ENCODE measurements around the gene SNTN. TPM values are rescaled to one million over a fixed set of nuclear protein-coding genes. Genes with fewer than 3 reads are reported as not detected.
"Not testable (repeated sequence)": the region's sequence is repeated elsewhere in the genome, so short reads cannot be mapped to it uniquely, and the experiment has no call there.

Gene SNTN
- polyA plus RNA-seq (ENCODE audit: insufficient read length in 4 of 4) = not detected

DNA sequence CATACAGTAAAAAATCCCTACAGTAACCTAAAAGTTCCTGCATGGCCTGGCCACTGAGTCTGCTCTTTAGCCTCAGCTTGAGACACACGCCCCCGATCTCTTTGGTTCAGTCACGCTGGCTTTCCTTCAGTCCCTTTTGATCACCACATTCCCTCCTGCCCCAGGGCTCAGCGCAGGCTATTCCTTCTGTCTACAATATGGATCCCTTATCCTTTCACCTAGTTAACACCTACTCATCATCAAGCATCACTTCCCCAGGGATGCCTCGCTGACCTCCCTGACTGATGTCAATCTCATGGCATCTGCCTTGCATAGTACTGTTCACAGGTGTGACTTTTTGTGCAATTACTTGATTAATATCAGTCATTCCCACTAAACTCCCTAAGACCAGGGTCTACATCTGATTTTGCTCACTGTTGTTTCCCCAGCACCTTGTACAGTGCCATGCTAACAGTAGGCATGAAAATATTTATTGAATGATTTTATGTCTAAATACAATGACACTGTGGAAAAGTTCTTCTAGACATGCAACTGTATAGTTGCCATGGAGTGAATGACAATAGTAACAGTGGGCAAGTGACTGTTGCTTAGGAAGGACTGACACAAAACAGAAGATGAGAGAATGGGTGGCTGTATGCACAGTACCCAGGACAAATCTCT, at the start of gene SNTN:
TSS of gene SNTN (plus strand) at position 610 of the 660 bp plus-strand sequence. CDS start at position 623, 13 bp downstream.
- DNase-seq (ENCODE audit: low read depth in 4 of 4, low spot score in 3 of 4) = no peak

DNA sequence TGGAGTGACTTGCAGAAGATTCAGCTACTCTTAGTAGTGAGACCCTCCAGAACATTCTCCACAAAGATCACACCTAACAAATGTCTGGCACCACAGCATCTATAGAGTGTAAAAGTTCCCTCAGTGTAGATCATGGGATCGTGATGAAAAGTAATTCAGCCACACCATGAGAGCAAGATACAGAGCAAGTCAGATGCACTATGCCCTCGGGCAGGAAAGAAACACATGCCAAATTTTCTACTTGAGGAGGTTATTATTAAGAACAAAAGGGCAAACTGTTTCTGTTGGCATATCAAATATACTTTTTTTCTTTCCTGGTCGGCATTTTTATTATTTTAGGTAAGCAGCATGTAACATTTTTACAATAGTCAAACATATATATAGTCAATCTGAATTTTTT, 44.8 kb upstream of the SNTN start:
- no peak for DNase-seq (ENCODE audit: low read depth in 4 of 4, low spot score in 3 of 4)

DNA sequence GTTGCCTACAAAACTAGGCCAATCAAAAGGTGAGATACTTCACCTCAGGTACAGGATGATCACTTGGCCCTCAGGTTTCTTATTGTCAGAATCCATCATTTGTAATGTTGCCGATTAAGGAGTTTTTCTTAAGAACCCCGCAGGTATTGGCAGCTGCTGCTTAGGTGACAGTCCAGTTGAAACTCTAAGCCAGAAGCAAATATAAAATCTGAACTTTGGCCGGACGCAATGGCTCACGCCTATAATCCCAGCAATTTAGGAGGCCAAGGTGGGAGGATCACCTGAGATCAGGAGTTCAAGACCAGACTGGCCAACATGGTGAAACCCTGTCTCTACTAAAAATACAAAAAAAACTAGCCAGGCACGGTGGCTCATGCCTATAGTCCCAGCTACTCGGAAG, 43.1 kb upstream of the SNTN start:
- no peak for DNase-seq (ENCODE audit: low read depth in 4 of 4, low spot score in 3 of 4)

DNA sequence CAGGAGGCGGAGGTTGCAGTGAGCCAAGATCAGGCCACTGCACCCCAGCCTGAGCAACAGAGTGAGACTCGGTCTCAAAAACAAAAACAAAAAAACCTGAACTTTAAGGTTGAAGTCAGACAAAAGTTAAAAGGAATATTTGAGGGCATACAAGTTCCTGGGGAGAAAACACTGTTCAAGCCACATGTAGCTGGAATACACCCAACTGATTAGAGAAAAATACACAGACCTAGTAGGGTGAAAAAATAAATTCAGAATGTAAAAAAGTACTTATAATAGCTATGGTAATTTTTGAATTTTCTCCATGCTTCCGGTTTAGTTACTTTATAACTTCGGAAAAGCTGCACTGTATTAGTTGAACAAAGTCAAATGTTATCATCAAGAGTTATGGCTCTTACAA, 42.6 kb upstream of the SNTN start:
- no peak for DNase-seq (ENCODE audit: low read depth in 4 of 4, low spot score in 3 of 4)

DNA sequence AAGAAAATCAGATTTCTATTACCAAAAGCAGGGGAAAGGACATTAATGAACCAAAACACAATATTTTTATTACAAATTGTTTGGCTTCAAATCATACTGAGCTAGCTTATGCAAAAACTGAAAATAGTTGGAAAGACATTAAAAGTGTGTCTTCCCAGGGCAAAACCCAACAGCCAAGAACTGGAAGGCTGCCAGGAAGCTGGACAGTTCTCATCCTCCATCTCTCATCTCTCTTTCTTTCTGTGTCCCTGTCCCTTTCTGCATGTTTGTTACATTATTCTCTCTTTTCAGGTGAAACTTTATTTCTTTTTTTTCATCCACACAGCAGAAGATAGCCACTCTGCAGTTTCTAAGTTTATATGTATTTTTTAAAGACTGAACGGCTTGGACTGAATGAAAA, 41.1 kb upstream of the SNTN start:
- no peak for DNase-seq (ENCODE audit: low read depth in 4 of 4, low spot score in 3 of 4)

DNA sequence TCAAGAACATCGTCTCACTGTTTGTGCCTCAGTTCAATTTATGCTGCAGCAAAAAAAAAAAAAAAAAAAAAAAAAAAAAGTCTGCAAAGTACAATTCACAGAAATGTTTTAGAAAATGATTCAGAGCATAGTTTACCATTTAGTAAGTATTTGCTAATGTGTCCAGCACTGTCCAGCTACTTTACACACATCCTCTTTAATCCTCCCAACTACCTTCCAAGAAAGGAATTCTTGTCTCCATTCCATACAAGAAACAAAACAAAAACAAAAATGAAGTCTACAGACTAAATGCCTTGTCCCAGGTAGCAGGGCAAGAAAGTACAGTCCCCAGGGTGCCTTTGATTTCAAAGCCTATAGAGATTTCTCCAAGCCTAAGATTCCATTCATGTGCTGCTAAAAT, 38.9 kb upstream of the SNTN start:
- no peak for DNase-seq (ENCODE audit: low read depth in 4 of 4, low spot score in 3 of 4)

DNA sequence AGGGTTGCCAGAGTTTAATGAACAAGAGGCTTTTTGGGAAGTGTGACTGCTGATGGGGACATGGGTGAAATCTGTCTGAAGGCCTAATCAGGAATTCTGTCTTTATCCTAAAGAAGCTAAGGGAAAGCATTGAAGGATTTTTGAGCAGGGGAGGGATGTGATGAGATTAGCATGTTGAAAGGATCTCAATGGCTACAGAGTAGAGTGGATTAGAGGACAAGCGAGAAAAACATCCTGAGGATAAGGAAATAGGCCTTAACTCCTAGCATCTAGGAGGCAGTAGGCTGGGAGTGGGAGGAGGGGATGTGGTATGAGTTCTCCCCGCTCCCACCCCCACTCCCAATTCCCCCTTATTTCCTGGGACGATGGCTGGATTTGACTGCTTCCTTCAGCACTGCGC, 35.1 kb upstream of the SNTN start:
- DNase-seq (ENCODE audit: low read depth in 4 of 4, low spot score in 3 of 4) = no peak

DNA sequence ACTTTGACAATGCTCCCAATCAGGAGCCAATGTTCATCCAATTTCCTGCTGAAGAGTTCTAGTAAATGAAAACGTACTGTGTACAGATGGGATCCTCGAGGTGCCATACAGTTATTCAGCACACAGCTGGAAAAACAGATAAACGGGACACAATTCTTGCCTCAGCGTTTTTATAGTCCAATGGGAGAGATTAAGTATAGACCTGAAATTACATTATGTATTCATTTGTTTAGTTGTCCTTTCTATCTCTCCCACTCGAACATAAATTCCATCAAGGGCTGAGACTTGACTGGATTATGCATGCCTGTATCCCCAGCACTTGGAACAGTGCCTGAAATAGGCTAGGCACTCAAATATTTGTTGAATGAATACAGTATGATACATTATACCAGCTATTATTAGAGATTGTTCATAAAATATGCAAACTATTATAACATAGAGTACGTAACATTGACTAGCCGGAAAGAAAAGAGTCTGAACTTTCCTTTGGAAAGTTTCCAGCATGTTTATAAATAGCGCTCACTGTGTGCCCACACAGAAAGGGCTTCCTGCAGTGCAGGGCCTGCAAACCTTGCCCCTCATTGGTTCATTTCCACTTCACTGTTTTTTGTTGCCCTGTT, 27.4 kb upstream of the SNTN start:
- DNase-seq (ENCODE audit: low read depth in 4 of 4, low spot score in 3 of 4) = no peak

DNA sequence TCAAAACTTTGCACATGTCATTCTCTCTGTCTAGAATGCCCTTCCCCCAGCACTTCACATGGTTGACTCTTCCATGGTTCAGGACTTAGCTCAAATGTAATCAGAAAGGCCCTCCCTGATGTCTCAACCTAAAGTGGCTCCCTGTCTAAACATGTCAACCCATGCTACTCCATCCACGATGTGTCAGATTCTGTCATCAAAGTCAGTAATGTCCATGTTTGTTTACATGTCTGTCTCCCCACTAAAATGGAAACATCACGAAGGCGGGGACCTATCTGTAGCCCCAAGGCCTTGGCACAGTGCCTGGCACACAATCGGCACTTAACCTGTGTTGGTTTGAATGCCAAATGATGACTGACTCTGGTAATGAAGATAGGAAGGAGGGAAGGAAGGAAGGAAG, 20.8 kb upstream of the SNTN start:
- DNase-seq (ENCODE audit: low read depth in 4 of 4, low spot score in 3 of 4) = no peak

DNA sequence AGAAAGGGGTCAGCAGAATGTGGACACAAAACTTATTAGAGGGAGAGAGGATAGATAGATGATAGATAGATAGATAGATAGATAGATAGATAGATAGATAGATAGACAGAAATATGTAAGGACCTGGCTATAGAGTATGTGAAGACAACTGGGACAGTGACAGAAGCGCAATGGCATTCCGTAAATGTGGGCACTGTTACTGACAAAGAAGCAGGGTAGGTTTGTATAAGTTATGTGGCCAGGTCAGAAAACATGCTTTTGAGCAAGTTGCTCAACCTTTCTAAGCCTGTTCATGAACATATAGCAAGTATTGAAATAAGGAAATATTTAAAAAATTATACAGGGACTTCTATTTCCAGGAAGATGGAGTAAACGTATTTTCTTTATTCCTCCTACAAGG, 17.3 kb upstream of the SNTN start:
- no peak for DNase-seq (ENCODE audit: low read depth in 4 of 4, low spot score in 3 of 4)

DNA sequence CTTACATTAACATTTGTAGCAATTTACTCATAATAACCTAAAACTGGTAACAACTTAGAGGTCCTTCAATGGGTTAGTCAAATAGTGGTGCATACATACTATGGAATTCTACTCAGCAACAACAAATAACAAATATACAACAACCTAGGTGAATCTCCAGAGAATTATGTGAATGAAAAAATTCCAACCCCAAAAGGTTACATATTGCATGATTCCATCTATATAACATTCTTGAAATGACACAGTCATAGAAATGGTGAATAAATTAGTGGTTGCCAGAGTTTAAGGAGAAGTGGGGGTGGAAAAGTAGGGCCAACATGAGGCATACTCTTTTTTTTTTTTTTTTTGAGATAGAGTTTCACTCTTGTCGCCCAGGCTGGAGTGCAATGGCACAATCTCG, 12.7 kb upstream of the SNTN start:
- DNase-seq (ENCODE audit: low read depth in 4 of 4, low spot score in 3 of 4) = no peak

DNA sequence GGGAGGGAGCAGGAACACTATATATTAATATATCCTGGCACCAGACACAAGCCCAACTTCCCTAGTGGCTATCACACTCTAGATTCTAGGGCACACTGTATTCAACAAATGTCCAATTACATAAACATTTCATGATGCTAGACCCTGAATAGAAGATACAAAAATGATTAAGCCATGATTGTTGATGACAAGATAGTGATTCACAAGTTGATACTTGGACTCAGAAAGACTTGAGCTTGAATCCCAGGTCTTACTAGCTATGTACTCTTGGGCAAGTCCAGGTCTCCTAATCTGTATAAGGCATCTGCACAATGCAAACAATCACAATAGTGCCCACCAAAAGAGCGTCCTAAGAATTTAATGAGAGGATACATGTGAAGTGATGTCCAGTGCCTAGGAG, 10.0 kb upstream of the SNTN start:
- no peak for DNase-seq (ENCODE audit: low read depth in 4 of 4, low spot score in 3 of 4)

DNA sequence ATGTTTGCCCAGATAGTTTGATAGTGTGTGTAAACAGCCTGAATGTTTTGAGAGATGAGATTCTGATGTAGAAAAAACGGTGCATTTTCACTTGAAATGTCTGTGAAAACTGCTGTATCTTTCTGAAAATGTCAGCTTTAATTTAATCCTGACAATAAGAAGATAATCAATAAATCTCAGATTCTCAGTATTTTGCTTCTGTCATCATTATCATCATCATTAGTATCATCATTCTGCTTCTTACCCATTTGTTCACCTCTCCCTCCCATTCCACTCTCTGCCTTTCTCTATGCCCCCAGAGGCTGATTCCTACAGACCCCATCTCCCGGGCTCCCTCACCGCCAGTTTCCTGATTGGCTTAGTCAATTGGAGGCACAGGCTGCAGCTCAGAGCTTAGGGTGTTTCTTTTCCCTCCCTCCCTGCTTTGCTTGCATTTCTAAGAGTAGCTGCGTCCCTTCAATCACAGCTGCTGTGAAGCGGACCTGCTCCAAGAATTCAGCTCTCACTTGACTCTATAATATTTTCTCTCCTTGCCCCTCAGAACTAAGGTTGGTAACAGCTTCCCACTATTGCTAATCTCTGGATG, 8.2 kb upstream of the SNTN start:
- DNase-seq (ENCODE audit: low read depth in 4 of 4, low spot score in 3 of 4) = no peak

DNA sequence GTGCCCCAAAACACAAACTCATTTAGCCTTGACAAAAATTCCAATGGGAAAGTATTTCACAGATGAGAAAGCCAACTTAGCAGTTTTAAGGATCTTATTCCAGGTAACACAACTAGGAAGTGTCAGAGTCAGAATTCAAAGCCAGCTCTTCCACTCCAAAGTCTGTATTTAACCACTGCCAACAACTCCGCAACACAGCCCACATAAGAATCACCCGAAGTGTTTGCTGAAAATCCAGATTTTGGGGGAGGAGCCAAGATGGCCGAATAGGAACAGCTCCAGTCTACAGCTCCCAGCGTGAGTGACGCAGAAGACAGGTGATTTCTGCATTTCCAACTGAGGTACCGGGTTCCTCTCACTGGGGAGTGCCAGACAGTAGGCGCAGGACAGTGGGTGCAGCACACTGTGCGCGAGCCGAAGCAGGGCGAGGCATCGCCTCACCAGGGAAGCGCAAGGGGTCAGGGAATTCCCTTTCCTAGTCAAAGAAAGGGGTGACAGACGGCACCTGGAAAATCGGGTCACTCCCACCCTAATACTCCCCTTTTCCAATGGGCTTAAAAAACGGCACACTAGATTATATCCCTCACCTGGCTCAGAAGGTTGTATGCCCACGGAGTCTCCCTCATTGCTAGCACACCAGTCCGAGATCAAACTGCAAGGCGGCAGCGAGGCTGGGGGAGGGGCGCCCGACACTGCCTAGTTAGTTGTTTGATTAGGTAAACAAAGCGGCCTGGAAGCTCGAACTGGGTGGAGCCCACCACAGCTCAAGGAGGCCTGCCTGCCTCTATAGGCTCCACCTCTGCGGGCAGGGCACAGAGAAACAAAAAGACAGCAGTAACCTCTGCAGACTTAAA, 7.3 kb upstream of the SNTN start:
- not testable (repeated sequence) for DNase-seq (ENCODE audit: low read depth in 4 of 4, low spot score in 3 of 4)

DNA sequence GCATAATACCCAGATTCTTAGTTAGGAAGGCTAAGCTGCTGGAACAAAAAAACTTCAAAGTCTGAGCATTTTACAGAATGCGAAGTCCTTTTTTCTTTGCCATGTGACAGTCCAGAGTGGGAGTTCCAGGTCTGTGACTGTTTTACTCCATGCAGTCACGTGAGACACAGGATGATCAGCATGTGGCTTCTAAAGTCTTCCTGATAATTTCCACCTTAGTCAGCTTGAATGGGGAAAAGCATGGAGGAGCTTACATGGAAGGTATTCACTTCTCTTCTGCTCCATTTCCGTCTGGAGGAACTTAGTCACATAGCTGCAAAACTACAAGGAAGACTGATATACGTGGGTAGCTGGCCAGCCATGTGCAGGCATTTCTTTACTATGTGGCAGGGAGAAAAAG, 1.7 kb downstream of the SNTN start:
- no peak for DNase-seq (ENCODE audit: low read depth in 4 of 4, low spot score in 3 of 4)

DNA sequence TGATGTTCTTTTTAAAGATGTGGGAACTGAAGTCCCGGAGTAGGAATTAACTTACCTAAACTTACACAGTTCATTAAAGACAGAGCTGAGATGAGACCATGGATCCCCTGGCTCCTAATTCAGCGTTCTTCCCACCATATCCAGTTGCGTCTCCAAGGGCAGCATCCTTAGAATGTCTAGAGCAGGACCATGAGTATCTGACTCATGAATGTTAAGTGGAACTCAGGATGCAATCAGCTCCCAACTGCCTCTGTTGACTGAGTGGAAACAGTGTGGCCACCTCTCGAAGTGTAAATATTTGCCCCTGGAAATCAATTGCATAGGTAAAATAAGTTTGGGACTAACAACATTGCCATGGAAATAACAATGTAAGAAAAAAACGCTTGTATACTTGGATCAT, 2.5 kb downstream of the SNTN start:
- no peak for DNase-seq (ENCODE audit: low read depth in 4 of 4, low spot score in 3 of 4)

DNA sequence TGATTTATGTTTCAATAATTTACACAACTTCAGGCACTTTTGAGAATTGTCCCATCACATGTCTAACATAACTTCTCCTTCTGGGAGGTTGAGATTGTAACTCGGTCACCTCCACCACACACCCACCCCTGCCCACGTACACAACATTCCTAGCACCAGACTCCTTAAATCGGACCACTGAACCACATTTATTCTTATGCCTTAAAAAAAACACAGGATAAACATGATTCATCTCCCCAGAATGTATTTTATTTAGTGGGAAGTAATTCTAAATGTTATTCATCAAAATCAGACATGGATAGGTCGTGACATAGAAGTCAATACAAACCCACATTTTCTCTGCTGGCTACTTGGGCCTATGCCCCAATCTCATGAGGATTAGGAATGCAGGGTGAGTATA, 3.0 kb downstream of the SNTN start:
- no peak for DNase-seq (ENCODE audit: low read depth in 4 of 4, low spot score in 3 of 4)

DNA sequence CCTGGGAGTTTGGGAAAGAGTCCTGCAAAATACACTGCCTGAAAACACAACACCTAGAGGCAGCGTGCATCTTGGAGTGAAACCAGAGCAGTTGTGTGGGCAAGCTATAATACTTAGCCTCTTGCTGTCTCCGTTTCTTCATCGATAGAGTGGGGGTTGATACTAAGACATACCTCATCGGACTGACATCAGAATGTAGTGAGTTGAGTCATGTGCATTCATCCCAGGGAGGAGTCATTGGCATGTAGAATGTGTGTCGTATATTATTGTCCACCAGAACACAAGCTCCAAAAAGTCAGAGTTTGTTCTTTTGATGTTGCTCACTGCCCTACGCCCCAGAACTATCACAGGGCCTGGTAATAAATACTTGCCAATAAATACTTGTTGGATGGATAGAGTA, 4.3 kb downstream of the SNTN start:
- DNase-seq (ENCODE audit: low read depth in 4 of 4, low spot score in 3 of 4) = no peak

DNA sequence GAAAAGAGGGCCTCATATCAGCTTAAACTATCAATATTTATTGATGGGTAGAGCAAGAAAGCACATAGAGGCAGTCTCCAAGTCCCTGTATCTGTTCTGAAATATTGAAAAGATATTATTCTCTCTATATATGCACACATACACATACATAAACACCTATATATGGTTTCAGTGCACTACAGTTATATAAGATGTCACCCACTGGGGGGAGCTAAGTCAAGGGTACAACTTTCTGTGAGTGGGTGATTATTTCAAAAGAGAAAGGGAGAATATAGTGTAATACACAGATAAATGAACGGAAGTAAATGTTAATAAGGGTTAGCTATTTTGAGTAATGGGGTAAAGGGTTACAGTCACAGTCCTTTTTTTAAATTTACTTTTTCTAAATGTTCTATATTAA, 8.8 kb downstream of the SNTN start:
- DNase-seq (ENCODE audit: low read depth in 4 of 4, low spot score in 3 of 4) = no peak

DNA sequence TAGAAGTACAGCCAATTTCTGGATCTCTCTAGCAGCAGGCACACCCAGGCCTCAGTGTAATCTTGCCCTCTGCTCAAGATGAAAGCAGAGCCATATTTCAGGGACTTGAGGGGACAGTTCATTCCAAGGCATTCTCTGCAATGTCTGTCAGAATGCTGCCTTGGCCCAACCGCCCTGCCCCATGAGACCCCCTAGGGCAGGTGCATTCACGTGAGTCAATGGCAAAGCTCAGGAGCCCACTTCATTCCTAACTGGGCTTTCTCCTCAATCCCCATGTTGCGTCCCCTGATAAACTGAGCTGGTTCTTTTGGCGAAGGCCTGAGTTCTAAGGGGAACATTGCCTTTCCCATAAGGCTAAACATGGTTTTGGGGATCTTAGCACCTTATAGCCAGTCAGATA, 9.5 kb downstream of the SNTN start:
- no peak for DNase-seq (ENCODE audit: low read depth in 4 of 4, low spot score in 3 of 4)

DNA sequence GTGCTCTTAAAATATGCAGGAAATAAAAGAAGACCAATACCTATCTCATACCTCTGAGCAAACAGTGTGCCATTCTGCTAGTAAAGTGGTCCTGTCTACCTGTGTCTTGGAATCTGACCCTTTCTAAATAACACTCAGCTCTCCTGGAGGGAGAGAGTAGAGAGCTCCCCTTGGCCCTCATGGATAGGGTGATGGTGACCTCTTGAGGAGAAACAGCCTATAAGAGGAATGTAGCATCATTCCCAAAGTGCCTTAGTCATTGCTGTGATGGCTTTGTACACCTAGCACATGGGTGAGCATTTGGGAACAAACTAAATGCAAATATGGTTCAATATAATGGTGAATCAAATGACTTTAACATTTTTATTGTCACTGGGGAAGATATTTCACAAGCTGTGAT, 10.0 kb downstream of the SNTN start:
- no peak for DNase-seq (ENCODE audit: low read depth in 4 of 4, low spot score in 3 of 4)

DNA sequence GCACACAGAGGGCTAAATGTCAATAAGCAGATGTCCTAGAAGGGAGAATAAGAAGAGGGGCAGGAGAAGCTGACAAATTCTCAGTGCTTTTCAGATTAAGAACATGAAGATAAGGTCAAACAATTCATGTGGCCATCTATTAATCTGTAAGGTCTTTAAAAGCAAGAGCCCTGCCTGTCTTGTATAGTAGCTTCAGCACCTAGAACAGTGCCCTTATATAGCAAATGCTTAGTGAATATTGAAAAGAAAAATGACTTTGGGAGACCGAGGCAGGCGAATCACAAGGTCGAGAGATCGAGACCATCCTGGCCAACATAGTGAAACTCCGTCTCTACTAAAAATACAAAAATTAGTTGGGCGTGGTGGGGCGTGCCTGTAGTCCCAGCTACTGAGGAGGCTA, 18.1 kb downstream of the SNTN start:
- DNase-seq (ENCODE audit: low read depth in 4 of 4, low spot score in 3 of 4) = no peak
